GM12878 (cell line): ENCODE data around the gene PARVA. TPM values are rescaled to one million over a fixed set of nuclear protein-coding genes. Genes with fewer than 3 reads are reported as not detected.

ENCODE experiments used
- ATF3 ChIP-seq: IDR thresholded peaks from 2 replicates; pipeline ENCODE4 v1.6.1; 2011; ENCODE audit warnings: low read depth, mild to moderate bottlenecking, low read length, moderate library complexity, borderline replicate concordance; ENCODE audit errors: extremely low read depth
- CBFB ChIP-seq: IDR thresholded peaks from 2 replicates; pipeline ENCODE4 v1.6.1; 2016; ENCODE audit warnings: antibody characterized with exemption, low read depth
- IRF3 ChIP-seq: fragments of 450-650 bp; IDR thresholded peaks from 2 replicates; pipeline ENCODE4 v1.6.1; 2014; ENCODE audit warnings: mild to moderate bottlenecking
- KDM1A ChIP-seq: fragments of 200-600 bp; sonication (generic); IDR thresholded peaks from 2 replicates; pipeline ENCODE4 v1.6.1; 2016; ENCODE audit warnings: borderline replicate concordance
- PML ChIP-seq: IDR thresholded peaks from 2 replicates; pipeline ENCODE4 v1.6.1; 2012; ENCODE audit warnings: low read length, inconsistent platforms
- RELA ChIP-seq: fragments of 450-650 bp; IDR thresholded peaks from 2 replicates; pipeline ENCODE4 v1.8.0; 2014; ENCODE audit warnings: borderline replicate concordance; ENCODE audit not compliant: partially characterized antibody
- SMC3 ChIP-seq: IDR thresholded peaks from 2 replicates; pipeline ENCODE4 v1.6.1; 2011; ENCODE audit warnings: low read length, improper control_type of control experiment, borderline replicate concordance
- SUPT20H ChIP-seq: IDR thresholded peaks from 2 replicates; pipeline ENCODE4 v1.6.1; 2011; ENCODE audit warnings: low read depth, mild to moderate bottlenecking, low read length, moderate library complexity, borderline replicate concordance; ENCODE audit not compliant: control insufficient read depth
- polyA plus RNA-seq, 11 experiments: library from polyadenylated mRNA; depleted of rRNA in 4 of 11; unstranded in 6 of 11; stranded (reverse) in 5 of 11; fragments of >200 nt; fragmentation: Nextera tagmentation in 4 of 11; fragmentation: Illumina TruSeq in 1 of 11; extraction: Ambion mirVana in 4 of 11; extraction: Trizol in 1 of 11; gene quantifications; 1 replicate in 1 of 11; 2 replicates in 10 of 11; pipeline versions ENCODE4 v1.2.1 to v1.2.3, GENCODE V29; 2011 to 2016; ENCODE audit warnings: inconsistent platforms in 2 of 11, missing spikeins in 2 of 11, low read depth in 1 of 11
- total RNA-seq, 4 experiments: library from RNA; depleted of rRNA in 3 of 4; stranded (reverse); fragments of >200 nt in 3 of 4; fragmentation: Illumina TruSeq in 1 of 4; extraction: Trizol in 1 of 4; gene quantifications; 2 replicates each; pipeline versions ENCODE4 v1.2.1 to v1.2.3, GENCODE V29; 2013 to 2021
- TF ChIP-seq, protein P1 (sequence below): fragments of 450-650 bp; formaldehyde crosslinking; IDR thresholded peaks from 2 replicates; pipeline ENCODE4 v1.4.0; 2020; ENCODE audit warnings: mild to moderate bottlenecking, moderate library complexity
- TF ChIP-seq, protein P2 (sequence below): IDR thresholded peaks from 2 replicates; pipeline ENCODE4 v1.6.1; 2012; ENCODE audit warnings: mild to moderate bottlenecking, low read depth, low read length

PARVA gene
- total and polyA plus RNA-seq, 10 of the 15 experiments (the other 5 are each of a cell fraction or from before 2014, with no cell fraction given): 0.01 to 0.44 (median 0.03) TPM; not detected in 7

GRCh38 chr11:12567746-12568460 lies 190.5 kb downstream of the PARVA start (continued):
- TF ChIP-seq, protein P1, sequence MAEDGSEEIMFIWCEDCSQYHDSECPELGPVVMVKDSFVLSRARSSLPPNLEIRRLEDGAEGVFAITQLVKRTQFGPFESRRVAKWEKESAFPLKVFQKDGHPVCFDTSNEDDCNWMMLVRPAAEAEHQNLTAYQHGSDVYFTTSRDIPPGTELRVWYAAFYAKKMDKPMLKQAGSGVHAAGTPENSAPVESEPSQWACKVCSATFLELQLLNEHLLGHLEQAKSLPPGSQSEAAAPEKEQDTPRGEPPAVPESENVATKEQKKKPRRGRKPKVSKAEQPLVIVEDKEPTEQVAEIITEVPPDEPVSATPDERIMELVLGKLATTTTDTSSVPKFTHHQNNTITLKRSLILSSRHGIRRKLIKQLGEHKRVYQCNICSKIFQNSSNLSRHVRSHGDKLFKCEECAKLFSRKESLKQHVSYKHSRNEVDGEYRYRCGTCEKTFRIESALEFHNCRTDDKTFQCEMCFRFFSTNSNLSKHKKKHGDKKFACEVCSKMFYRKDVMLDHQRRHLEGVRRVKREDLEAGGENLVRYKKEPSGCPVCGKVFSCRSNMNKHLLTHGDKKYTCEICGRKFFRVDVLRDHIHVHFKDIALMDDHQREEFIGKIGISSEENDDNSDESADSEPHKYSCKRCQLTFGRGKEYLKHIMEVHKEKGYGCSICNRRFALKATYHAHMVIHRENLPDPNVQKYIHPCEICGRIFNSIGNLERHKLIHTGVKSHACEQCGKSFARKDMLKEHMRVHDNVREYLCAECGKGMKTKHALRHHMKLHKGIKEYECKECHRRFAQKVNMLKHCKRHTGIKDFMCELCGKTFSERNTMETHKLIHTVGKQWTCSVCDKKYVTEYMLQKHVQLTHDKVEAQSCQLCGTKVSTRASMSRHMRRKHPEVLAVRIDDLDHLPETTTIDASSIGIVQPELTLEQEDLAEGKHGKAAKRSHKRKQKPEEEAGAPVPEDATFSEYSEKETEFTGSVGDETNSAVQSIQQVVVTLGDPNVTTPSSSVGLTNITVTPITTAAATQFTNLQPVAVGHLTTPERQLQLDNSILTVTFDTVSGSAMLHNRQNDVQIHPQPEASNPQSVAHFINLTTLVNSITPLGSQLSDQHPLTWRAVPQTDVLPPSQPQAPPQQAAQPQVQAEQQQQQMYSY (CRISPR knock-in tag): no peak
- TF ChIP-seq ATF3 (no peak), CBFB (no peak), SUPT20H (no peak), KDM1A (no peak), PML (no peak), IRF3 (no peak), RELA (no peak), SMC3 (no peak)
- TF ChIP-seq, protein P2, sequence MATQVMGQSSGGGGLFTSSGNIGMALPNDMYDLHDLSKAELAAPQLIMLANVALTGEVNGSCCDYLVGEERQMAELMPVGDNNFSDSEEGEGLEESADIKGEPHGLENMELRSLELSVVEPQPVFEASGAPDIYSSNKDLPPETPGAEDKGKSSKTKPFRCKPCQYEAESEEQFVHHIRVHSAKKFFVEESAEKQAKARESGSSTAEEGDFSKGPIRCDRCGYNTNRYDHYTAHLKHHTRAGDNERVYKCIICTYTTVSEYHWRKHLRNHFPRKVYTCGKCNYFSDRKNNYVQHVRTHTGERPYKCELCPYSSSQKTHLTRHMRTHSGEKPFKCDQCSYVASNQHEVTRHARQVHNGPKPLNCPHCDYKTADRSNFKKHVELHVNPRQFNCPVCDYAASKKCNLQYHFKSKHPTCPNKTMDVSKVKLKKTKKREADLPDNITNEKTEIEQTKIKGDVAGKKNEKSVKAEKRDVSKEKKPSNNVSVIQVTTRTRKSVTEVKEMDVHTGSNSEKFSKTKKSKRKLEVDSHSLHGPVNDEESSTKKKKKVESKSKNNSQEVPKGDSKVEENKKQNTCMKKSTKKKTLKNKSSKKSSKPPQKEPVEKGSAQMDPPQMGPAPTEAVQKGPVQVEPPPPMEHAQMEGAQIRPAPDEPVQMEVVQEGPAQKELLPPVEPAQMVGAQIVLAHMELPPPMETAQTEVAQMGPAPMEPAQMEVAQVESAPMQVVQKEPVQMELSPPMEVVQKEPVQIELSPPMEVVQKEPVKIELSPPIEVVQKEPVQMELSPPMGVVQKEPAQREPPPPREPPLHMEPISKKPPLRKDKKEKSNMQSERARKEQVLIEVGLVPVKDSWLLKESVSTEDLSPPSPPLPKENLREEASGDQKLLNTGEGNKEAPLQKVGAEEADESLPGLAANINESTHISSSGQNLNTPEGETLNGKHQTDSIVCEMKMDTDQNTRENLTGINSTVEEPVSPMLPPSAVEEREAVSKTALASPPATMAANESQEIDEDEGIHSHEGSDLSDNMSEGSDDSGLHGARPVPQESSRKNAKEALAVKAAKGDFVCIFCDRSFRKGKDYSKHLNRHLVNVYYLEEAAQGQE: no peak
